Occipital lobe (tissue), 2 donors: ENCODE measurements around the gene SDHA. TPM values are rescaled to one million over a fixed set of nuclear protein-coding genes. Genes with fewer than 3 reads are reported as not detected.
A peak's percentile ranks its signal among the peaks of the same experiment; 100 is the strongest.
"Not testable (repeated sequence)": the region's sequence is repeated elsewhere in the genome, so short reads cannot be mapped to it uniquely, and the experiment has no call there.

Experiments
- DNase-seq: peaks from one replicate; lab custom pipeline; 2025; lab: John Stamatoyannopoulos, UW
- total RNA-seq: library from RNA; depleted of rRNA; stranded (reverse); fragments of >200 nt; gene quantifications from one replicate; pipeline ENCODE4 v1.2.3, GENCODE V29; 2014

The SDHA gene
- total RNA-seq, 1 donor from 2014 or later, result 74.4 TPM

DNA sequence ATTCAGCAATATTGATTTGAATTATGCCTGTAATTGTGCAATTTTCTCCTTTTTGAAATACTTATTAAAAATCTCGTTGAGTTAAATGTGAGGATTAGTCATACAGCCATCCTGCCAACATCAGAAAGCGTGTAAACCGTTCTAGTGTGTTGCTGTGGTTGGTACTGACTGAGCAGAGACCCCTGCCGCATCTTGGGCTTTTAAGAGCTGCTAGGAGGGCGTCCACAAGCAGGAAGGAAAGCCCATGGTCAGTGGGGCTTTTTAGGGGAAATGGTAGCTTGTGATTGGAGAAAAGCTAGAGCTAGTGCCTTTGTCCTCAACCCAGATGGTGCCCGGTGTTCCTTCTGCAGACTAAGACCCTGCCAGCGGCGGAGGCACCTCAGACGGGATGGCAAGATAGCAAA, 1.3 kb downstream of the SDHA start:
- no peak for DNase-seq

DNA sequence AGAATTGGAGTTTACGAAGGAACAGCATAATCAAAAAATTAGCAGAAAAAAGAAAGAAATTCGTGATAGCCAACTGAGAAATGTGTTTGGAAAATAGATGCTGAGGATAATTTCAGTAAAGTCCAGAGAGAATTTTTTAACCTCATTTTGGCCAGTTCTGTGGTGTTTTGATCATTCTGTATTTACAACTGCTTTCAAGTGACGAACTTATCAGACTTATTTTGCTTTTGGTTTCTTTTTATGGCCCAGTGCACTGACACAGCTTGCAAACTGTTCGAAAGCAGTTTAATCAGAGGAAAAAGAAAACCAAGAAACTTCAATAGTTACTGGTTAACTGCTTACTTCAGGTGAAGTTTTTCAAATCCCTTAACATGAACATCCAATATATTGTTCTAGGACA, 1.9 kb downstream of the SDHA start:
- no peak for DNase-seq

DNA sequence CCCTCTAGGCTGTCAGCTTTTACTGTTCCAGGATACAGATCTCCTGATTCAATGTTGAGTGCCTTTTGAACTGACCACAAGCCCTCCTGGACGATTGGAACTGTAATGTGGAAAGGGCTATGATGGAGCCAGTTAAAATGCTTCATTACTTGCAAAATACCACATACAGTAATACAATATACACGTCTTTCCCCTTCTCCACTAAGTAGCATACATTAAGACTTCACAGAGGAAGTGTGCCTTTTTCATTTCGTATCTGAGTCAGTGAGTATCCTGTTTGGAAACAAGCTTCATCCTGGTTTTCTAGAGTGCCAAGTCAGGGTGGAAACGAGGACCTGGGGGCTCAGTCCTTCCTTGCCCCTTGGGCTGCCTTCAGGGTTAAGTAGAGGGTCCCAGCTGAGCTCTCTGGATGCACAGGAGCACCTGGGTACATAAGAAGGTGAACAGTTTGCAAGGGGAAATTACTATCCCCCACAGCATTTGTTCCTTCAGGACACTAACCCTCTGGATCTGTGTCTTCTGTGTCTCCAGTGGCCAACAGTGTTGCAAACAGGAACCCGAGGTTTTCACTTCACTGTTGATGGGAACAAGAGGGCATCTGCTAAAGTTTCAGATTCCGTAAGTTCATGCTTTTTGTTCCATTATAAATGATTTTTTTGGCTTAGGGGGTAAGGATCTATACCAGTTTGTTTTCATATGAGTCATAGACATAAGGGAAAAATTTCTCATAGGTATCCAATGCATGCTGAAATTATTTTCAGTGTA, 5.0 kb downstream of the SDHA start:
- DNase-seq, result not testable (repeated sequence)

DNA sequence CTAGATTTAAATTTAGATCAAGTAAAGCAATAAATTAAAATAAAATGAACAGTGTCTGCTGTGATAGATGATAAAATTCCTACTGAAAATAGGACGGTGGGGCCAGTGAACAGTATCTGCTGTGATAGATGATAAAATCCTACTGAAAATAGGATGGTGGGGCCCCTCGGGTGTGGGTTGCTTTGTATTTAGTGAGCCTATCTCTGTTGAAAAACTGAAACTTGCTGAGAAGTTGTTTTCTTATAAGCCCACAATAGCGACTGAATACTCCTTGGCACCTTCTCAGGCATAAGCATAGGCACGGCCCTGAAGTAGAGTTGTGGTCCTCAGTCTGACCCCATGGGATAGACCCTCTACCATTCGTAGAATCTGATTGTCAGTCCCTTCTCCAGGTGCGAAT, 5.7 kb downstream of the SDHA start:
- no peak for DNase-seq

DNA sequence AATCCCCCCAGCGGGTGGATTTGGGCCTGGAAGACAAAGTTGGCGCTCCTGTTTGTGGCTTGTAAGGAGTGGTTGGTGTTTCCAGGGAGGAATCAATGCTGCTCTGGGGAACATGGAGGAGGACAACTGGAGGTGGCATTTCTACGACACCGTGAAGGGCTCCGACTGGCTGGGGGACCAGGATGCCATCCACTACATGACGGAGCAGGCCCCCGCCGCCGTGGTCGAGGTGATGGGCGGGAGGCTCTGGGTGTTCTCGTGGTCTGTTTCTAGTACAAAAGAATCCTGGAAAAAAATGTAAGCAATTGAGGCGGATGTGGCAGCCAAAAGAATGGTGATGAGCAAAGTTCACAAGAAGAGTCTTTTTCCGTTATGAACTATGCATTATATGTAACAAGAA, 7.2 kb downstream of the SDHA start:
- no peak for DNase-seq

DNA sequence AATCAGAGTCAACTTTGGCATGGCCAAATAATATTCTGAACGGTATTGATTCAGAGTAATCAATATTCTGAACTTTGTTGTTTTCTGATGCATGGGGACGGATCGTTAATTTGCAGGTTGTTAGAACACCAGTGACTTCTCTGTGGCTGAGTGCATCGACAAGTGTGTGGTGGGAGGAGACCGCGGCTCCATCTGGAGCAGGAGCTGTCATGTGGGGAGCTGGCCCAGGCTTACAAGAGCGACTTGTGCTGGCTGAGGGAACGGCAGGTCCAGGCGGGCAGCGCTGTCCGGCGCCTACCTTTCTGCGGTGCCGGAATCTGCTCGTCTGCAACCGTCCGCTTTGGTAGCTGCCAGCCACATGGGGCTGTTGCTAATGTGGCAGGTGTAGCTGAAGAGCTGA, 9.3 kb downstream of the SDHA start:
- DNase-seq, result not testable (repeated sequence)

DNA sequence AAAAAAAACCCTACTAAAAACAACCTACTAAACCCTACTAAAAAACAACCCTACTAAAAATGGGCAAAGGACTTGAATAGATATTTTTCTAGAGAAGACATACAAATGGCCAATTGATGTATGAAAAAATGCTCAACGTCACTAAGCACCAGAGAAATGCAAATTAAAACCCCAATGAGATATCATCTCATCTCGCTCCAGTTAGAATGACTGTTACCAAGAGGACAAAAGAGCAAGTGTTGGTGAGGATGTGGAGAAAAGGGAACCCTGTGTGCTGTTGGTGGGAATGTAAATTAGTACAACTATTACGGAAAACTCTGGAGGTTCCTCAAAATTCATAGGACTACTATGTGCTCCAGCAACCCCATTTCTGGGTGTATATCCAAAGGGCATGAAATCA, 10.8 kb downstream of the SDHA start:
- DNase-seq, result no peak

DNA sequence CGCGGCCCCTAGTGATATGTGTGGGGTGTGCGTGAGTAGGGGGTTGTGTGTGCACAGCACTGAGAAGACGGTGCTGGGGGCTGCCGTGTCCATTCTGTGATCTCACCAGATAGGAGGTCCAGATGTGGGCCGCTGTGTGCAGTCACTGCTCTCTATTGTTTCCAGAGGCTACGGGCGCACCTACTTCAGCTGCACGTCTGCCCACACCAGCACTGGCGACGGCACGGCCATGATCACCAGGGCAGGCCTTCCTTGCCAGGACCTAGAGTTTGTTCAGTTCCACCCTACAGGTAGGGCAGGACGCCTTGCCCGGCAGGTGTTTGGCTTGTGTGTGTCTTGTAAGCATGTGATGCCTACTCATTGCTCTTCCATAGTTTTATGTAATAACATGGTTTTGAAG, 12.6 kb downstream of the SDHA start:
- DNase-seq, result no peak

DNA sequence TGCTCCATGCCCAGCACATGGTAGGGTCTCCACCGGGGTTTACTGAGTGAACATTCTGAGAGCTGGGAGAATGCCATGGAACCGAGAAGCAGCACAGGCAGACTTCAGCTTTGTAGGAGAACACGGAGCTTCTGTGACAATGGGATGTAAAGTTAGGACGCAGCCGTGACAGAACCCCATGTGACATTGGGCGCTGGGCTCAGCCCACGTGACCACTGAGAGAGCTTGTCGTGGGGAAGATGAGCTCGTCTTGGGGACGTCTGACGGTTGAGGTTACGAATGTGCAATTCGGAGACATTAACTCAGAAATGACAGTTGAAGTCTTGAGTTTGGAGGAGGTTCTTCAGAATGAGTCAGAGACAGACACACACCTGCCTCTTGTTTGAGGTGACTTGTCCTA, 13.5 kb downstream of the SDHA start:
- no peak for DNase-seq

DNA sequence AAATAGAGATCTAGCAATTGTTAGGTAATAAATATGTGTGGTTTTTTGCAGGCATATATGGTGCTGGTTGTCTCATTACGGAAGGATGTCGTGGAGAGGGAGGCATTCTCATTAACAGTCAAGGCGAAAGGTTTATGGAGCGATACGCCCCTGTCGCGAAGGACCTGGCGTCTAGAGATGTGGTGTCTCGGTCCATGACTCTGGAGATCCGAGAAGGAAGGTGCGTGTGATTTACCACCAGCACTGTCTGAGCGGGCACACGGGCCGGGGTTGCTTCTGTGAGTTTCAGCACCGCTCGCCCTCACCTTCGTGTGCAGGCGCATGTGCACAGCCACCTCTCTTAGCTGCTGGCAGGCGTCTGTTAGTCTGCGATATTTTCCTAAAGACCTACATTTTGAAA, 15.3 kb downstream of the SDHA start:
- DNase-seq, result not testable (repeated sequence)

DNA sequence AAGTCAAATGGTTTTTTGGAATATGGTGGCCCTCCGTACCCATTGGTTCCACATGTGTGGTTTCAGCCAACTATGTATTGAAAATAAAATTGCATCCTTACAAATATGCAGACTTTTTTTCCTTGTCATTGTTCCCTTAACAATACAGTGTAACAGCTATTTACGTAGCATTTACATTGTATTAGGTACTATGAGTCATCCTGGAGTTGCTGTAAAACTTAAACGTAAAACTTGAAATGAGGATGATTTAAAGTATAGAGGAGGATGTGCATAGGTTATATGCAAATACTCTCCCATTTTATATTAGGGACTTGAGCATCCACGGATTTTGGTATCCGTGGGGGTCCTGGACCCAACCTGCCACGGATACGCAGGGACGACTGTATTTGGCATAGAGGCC, 16.3 kb downstream of the SDHA start:
- no peak for DNase-seq

DNA sequence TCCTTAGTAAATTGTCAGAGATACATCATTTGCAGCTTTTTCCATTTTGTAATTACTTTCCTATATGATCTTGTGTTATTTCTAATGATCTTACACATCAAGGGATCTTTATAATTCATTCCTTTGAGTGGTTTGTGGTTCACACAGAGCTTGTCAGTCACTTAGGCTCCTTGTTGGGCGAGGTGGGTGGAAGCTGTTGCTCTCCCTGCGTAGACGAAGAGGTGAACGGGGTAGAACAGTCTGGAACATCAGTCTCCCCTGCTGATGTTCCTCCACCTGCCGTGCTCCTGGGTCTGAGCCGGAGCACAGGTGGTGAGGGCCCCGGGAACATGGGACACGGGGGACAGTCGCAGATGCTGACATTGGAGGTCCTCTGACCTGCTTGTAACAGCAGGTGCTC, 17.4 kb downstream of the SDHA start:
- DNase-seq, result not testable (repeated sequence)

DNA sequence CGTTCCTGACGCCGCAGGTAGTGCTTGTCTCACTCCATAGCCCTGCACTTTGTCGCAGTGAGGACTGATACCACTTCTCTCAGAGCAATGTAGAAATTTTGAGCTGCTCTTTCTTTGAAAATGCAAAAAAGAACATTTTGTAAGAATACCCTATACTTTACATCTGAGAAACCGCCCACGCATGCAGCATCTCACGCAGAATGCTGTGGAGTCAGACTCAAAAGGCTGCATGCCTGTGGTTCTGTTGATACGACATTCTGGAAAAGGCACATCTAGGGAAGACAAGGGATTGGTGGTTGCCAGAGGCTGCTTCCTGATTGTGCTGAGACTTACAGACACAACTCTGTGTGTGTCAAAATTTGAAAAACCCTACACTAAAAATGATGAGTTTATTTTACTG, 19.8 kb downstream of the SDHA start:
- DNase-seq, result peak; percentile 34

DNA sequence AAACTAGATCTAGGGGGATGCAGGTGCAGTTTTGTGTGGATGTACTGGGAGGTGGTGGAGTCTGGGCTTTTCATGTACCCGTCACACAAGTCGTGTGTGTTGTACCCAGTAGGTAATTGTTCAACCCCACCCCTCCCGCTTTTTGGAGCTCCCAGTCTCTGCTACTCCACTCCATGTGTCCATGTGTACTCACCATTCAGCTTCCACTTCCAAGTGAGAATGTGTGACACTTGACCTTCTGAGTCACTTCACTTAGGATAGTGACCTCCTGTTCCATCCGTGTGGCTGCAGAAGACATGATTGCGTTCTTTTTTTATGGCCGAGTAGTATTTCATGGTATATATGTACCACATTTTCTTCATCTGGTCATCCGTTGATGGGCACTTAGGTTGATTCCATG, 22.4 kb downstream of the SDHA start:
- DNase-seq, result not testable (repeated sequence)

DNA sequence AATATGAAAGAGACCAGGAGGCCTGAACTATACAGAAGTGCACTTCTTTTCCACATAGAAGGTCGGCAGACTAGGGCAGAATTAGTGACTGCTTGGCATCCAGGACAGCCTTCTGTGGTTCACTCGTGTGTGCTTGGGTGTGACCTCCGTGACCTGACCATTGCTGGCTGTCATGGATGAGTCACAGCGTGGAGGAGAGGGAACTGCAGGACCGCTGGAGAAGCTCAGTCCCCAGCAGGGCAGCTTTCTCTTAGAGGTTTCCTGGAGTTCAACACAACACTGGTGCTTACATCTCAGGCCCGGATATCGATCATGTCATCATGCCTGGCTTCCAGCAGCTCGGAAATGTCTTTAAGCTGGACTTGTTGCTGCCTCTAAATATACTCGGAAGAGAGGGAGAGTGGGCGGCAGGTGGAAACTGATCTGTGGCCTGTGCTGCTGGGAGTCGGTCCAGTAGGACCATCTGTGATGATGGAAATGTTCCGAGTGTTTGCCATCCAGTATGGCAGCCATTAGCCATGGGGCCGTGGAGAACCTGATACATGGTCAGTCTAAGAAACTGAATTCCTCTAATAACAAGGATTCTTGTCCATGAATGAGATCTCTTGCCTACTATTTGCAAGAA, 23.0 kb downstream of the SDHA start:
- DNase-seq, result not testable (repeated sequence)

DNA sequence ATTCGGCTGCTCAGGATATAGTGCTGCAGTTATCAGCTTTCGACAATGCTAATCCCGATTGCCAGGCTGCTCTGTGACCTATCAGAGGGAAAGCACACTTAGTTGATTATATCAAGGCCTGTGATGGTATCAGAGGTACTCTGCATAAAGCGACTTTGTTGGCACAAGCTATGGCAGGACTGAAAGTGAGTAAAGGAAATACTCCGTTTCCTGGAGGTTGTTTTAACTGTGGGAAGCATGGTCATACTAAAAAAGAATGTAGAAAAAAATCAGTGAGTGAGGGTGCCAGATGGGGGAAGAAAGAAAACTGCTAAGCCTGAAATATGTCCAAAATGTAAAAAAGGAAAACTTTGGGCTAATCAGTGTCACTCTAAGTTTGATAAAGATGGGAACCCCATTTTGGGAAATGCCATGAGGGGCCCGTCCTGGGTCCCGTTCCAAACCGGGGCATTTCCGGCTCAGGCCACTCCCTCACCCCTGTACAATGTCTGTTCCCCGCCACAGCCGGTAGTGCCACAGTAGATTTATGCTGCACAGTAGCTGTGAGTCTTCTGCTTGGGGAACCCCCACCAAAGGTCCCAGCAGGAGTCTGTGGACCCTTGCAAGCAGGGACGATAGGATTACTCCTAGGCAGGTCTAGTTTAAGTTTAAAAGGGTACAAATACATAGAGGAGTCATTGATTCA, 25.7 kb downstream of the SDHA start:
- not testable (repeated sequence) for DNase-seq

DNA sequence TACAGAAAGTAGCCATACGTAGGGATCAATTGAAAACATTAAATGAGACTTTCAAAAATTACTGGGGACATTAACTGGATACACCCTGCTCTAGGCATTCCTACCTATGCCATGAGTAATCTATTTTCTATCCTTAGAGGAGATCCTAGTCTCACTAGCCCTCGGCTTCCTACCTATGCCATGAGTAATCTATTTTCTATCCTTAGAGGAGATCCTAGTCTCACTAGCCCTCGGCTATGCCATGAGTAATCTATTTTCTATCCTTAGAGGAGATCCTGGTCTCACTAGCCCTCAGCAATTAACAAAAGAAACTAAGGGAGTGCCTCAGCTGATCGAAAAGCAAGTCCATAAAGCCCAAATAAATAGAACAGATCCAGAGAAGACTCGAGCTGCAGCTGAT, 27.6 kb downstream of the SDHA start:
- not testable (repeated sequence) for DNase-seq

DNA sequence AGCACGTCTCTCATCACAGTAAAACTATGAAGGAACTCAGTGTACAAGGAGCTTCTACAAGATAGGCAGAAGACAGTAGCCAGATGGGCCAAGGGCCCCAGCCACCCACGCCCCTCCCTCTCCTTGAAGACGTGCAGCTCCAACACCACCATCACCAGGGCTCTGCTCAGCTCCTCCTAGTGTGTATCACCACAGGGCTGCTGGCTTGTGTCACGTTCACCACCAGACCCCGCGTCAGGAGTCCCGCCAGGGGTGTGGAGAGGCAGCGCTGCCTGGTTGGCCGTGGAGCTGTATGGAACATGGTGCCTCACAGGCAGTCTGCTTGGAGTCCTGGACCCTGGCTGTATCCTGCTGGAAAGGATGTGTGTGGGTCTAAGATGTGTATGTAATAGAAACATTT, 32.3 kb downstream of the SDHA start:
- not testable (repeated sequence) for DNase-seq

DNA sequence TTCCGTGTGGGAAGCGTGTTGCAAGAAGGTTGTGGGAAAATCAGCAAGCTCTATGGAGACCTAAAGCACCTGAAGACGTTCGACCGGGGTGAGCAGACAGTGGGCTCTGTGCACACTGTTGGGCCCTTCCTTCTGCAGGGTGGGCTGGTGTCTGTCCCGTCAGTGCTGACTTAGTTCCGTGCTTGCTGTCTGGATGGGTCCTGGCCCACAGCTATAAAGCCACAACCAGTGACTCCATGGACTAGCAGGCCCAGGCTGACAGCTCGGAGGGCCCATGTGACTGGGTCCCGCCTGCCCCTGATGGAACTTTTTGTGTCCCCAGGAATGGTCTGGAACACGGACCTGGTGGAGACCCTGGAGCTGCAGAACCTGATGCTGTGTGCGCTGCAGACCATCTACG, 32.9 kb downstream of the SDHA start:
- not testable (repeated sequence) for DNase-seq

DNA sequence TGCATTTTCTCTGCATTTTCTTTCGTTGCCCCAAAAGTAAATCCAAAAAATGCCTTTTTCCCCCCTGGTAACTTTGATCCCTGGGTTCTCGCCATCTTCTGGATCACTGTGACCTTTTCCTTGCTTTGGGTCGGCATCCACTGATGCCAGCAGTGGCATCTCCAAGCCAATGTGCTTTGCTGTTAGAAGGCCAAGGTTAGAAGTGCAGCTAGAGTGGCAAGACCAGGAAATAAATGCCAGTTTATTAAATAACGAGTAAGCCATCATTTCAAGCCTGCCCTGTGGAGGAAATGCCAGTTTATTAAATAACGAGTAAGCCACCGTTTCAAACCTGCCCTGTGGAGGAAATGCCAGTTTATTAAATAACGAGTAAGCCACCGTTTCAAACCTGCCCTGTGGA, 33.4 kb downstream of the SDHA start:
- DNase-seq, result not testable (repeated sequence)

DNA sequence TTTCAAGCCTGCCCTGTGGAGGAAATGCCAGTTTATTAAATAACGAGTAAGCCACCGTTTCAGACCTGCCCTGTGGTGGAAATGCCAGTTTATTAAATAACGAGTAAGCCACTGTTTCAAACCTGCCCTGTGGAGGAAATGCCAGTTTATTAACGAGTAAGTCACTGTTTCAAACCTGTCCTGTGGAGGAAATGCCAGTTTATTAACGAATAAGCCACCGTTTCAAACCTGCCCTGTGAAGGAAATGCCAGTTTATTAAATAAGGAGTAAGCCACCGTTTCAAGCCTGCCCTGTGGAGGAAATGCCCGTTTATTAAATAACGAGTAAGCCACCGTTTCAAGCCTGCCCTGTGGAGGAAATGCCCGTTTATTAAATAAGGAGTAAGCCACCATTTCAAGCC, 33.9 kb downstream of the SDHA start:
- DNase-seq, result not testable (repeated sequence)

DNA sequence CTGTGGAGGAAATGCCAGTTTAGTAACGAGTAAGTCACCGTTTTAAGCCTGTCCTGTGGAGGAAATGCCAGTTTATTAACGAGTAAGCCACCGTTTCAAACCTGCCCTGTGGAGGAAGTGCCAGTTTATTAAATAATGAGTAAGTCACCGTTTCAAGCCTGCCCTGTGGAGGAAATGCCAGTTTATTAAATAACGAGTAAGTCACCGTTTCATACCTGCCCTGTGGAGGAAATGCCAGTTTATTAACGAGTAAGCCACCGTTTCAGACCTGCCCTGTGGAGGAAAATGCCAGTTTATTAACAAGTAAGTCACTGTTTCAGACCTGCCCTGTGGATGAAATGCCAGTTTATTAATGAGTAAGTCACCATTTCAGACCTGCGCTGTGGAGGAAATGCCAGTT, 34.4 kb downstream of the SDHA start:
- no peak for DNase-seq

DNA sequence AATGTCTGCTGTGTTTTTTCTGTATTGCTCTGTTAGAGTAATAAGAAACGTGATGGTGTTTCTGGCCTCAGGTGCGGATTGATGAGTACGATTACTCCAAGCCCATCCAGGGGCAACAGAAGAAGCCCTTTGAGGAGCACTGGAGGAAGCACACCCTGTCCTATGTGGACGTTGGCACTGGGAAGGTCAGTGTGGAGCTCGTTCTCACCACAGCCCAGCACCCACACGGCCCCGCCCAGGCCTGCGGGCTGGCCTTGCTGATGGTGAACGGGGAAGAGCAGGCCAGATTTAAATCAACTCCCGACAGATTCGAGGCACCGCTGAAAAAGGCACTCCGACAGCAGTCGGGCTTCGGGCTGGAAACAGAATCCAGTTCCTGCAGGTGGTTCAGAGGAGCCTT, 36.2 kb downstream of the SDHA start:
- not testable (repeated sequence) for DNase-seq
